OCI-LY7 (cell line): ENCODE data around the gene TTBK1. TPM values are rescaled to one million over a fixed set of nuclear protein-coding genes. Genes with fewer than 3 reads are reported as not detected.

ENCODE experiments used
- BruUV-seq: library from RNA; stranded (reverse); fragments of 400-500 nt; replicated peaks from 2 replicates; lab custom pipeline; 2021; lab: Mats Ljungman, UMichigan
- CTCF ChIA-PET: fragments of 300-600 bp; sonication (Branson Sonifier 250); formaldehyde crosslinking; loops from one replicate; lab custom pipeline; 2022; ENCODE audit warnings: antibody characterized with exemption; ENCODE audit not compliant: unreplicated experiment; lab: Charles Lee
- POLR2A ChIA-PET: fragments of 300-600 bp; sonication (Branson Sonifier 250); formaldehyde crosslinking; loops from one replicate; lab custom pipeline; 2022; ENCODE audit warnings: antibody characterized with exemption; lab: Charles Lee
- DNase-seq: peaks from one replicate; pipeline ENCODE4 v3.0.0-alpha.2; 2015; ENCODE audit warnings: low spot score
- H2AFZ ChIP-seq: fragments of 200-600 bp; sonication (generic), shearing (Covaris generic); 2 replicates; pipeline ENCODE4 v1.6.1; 2014; ENCODE audit warnings: mild to moderate bottlenecking, antibody characterized with exemption, low read length, moderate library complexity
- H3K27ac ChIP-seq: fragments of 200-600 bp; sonication (generic); 2 replicates; pipeline ENCODE4 v1.5.1; 2014; ENCODE audit warnings: mixed run types, low read depth, mild to moderate bottlenecking, moderate library complexity, low read length, inconsistent platforms; ENCODE audit not compliant: poor library complexity, severe bottlenecking
- H3K36me3 ChIP-seq: fragments of 200-600 bp; sonication (generic); 2 replicates; pipeline ENCODE4 v1.6.1; 2014; ENCODE audit warnings: mild to moderate bottlenecking, antibody characterized with exemption, low read length, moderate library complexity, mixed read lengths; ENCODE audit not compliant: insufficient read depth
- H3K4me1 ChIP-seq: fragments of 200-600 bp; sonication (generic); 2 replicates; pipeline ENCODE4 v1.5.1; 2014; ENCODE audit warnings: mild to moderate bottlenecking, low read length; ENCODE audit not compliant: insufficient read depth, poor library complexity, severe bottlenecking
- H3K4me2 ChIP-seq: fragments of 200-600 bp; sonication (generic); 2 replicates; pipeline ENCODE4 v1.6.1; 2014; ENCODE audit warnings: mild to moderate bottlenecking, low read length
- H3K4me3 ChIP-seq: fragments of 200-600 bp; sonication (generic); 2 replicates; pipeline ENCODE4 v1.5.1; 2014; ENCODE audit warnings: mild to moderate bottlenecking, low read depth, low read length; ENCODE audit not compliant: poor library complexity, severe bottlenecking
- H3K79me2 ChIP-seq: fragments of 200-600 bp; sonication (generic); 2 replicates; pipeline ENCODE4 v1.6.1; 2016; ENCODE audit warnings: low read depth, mild to moderate bottlenecking, low read length, moderate library complexity, mixed read lengths; ENCODE audit not compliant: insufficient read depth
- H3K9me2 ChIP-seq: fragments of 200-600 bp; sonication (generic); 2 replicates; pipeline ENCODE4 v1.6.1; 2016; ENCODE audit warnings: mild to moderate bottlenecking, low read length, mixed read lengths; ENCODE audit not compliant: insufficient read depth
- H3K9me3 ChIP-seq: fragments of 200-600 bp; sonication (generic); 2 replicates; pipeline ENCODE4 v1.6.1; 2014; ENCODE audit warnings: mild to moderate bottlenecking, mixed run types, low read length, mixed read lengths
- H4K20me1 ChIP-seq: fragments of 200-600 bp; sonication (generic); 2 replicates; pipeline ENCODE4 v1.6.1; 2014; ENCODE audit warnings: mild to moderate bottlenecking, antibody characterized with exemption, low read length, moderate library complexity, mixed read lengths; ENCODE audit not compliant: insufficient read depth
- CTCF ChIP-seq: fragments of 200-600 bp; sonication (generic); conservative IDR thresholded peaks from 2 replicates; pipeline ENCODE4 v1.5.1; 2014; ENCODE audit warnings: mild to moderate bottlenecking, antibody characterized with exemption, low read length, moderate library complexity, mixed read lengths
- EZH2phosphoT487 ChIP-seq: fragments of 200-600 bp; sonication (generic); IDR thresholded peaks from 2 replicates; pipeline ENCODE4 v1.6.1; 2018; ENCODE audit warnings: low read depth, borderline replicate concordance, mild to moderate bottlenecking, mixed run types, antibody characterized with exemption, low read length, moderate library complexity, mixed read lengths
- intact Hi-C: fragments of 100-400 bp; cut with micrococcal nuclease; formaldehyde crosslinking; loops from one replicate; pipeline ENCODE4 v1.10.0; 2022; ENCODE audit not compliant: unreplicated experiment
- total RNA-seq, 2 experiments: library from RNA; depleted of rRNA in 1 of 2; stranded (reverse); fragments of >200 nt in 1 of 2; shearing (Covaris generic) in 1 of 2; gene quantifications; 2 replicates each; pipeline ENCODE4 v1.2.3, GENCODE V29; 2014 to 2022

TTBK1 gene
- total RNA-seq, 2 experiments from 2014 or later: 0.35 to 1.7 TPM

- BruUV-seq: no TSS peak
- Histone ChIP-seq H2AFZ (no peak overlapping the region), H3K4me3 (no peak overlapping the region), H3K36me3 (no peaks in the 10 kb centered on the region), H3K9me2 (no peaks in the 10 kb centered on the region), H3K79me2 (no peaks in the 10 kb centered on the region), H3K4me1 (no peaks in the 10 kb centered on the region), H3K27ac (no peak overlapping the region), H3K4me2 (no peak overlapping the region), H3K9me3 (no peaks in the 10 kb centered on the region), H4K20me1 (no peaks in the 10 kb centered on the region)
- ChIA-PET POLR2A (no interaction called here), CTCF (no interaction called here)
- intact Hi-C loops: loop anchor here (1.0 kb wide), 2 partner anchors 134 to 243 kb away; no protein-coding TSS in a partner anchor
- DNase-seq: peak; percentile 83
- TF ChIP-seq EZH2phosphoT487 (no peak), CTCF (peak; percentile 94)
Measured at GRCh38 chr6:43263314-43264178, 20.3 kb downstream of the TTBK1 start.

- Histone ChIP-seq H3K4me2 (no peak overlapping the region), H3K4me3 (no peak overlapping the region), H3K9me2 (no peaks in the 10 kb centered on the region), H3K4me1 (peaks cover 8% of the 10 kb centered on the region), H3K79me2 (no peaks in the 10 kb centered on the region), H3K36me3 (no peaks in the 10 kb centered on the region), H4K20me1 (no peaks in the 10 kb centered on the region), H3K27ac (no peak overlapping the region), H2AFZ (no peak overlapping the region), H3K9me3 (no peaks in the 10 kb centered on the region)
- ChIA-PET POLR2A (no interaction called here), CTCF (no interaction called here)
- TF ChIP-seq EZH2phosphoT487 (no peak), CTCF (no peak)
- intact Hi-C loops: no loop called here
- BruUV-seq: no TSS peak
- no peak for DNase-seq
Measured at GRCh38 chr6:43264599-43265145, 21.4 kb downstream of the TTBK1 start.

GRCh38 chr6:43265564-43265963 lies 22.3 kb downstream of the TTBK1 start:
- H3K27ac ChIP-seq: no peak overlapping the region
- H3K4me1 ChIP-seq: peaks cover 17% of the 10 kb centered on the region
- no peaks in the 10 kb centered on the region for H4K20me1 ChIP-seq
- no peak overlapping the region for H3K4me2 ChIP-seq
- POLR2A ChIA-PET: interaction anchor here (0.5 kb wide), 1 partner anchor 78 kb away, joined by 5 read pairs; no protein-coding TSS in a partner anchor
- TF ChIP-seq EZH2phosphoT487: no peak
- TF ChIP-seq CTCF: no peak
- no peaks in the 10 kb centered on the region for H3K79me2 ChIP-seq
- BruUV-seq: no TSS peak
- H3K9me2 ChIP-seq: no peaks in the 10 kb centered on the region
- H3K9me3 ChIP-seq: no peaks in the 10 kb centered on the region
- CTCF ChIA-PET: no interaction called here
- no peaks in the 10 kb centered on the region for H3K36me3 ChIP-seq
- H3K4me3 ChIP-seq: no peak overlapping the region
- intact Hi-C loops: no loop called here
- H2AFZ ChIP-seq: no peak overlapping the region
- no peak for DNase-seq
